HG02938 (cell line): ENCODE measurements around the gene RCBTB2.

Experiments
- ATAC-seq: cut with Tn5 transposase; IDR thresholded peaks from one replicate; pipeline ENCODE4 v1.9.1; 2021; ENCODE audit warnings: mild to moderate bottlenecking, moderate library complexity; ENCODE audit not compliant: unreplicated experiment

RCBTB2 gene

DNA sequence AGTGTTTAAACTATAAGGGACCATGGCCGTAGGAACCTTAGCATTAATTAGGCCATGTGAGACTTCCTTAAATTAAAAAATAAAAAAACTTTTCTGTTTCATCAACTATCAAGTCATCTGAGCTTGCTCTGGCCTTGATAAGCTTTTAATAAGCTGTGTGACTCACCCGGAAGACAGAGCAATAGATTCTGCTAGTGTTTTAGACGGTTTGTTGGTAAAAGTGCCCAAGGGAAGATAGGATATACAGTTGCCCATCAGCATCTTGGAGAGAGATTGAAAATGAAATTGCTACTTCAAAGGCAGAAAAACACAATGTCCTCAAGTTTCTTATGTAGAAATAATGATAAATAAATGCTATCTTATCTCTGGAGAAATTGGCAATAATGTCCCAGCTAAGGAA, 31.2 kb upstream of the RCBTB2 start:
- ATAC-seq = no peak

- ATAC-seq = no peak
These were observed 30.7 kb upstream of the RCBTB2 start for GRCh38 chr13:48563626-48564025.

DNA sequence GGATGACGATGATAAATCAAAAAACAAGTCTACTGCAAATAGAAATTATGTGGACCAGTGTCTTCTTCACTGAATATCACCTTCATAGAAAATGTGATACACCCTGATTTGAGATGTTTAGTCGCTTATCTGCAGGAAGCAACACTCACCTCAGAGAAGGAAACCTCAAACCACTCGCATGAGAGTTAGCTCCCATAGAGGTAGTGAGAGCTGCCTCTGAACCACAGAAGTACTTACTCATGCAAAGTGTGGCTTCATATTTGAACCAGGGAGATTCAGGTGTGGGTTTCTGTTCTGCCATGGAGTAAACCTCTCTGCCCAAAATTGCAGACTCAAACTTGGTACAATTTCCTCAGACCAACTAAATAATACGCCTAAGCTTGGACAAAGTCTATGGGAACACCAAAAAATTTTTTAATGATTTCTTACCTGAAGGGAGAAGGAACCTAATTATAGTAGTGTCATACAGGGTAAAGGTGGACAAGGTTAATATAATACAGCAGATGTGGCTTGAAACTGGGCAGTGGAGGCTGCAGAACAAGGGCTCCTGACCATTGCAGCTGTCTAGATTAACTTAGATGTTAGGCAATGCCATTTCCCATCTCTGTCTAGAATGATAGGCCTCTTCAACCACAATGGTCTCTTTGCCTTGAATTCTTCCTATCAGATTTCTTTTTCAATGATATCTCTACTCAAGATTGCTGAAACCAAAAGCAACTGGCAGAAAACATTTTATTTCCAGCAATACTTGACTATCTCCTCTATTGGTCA, 29.6 kb upstream of the RCBTB2 start:
- ATAC-seq = peak; percentile 99

DNA sequence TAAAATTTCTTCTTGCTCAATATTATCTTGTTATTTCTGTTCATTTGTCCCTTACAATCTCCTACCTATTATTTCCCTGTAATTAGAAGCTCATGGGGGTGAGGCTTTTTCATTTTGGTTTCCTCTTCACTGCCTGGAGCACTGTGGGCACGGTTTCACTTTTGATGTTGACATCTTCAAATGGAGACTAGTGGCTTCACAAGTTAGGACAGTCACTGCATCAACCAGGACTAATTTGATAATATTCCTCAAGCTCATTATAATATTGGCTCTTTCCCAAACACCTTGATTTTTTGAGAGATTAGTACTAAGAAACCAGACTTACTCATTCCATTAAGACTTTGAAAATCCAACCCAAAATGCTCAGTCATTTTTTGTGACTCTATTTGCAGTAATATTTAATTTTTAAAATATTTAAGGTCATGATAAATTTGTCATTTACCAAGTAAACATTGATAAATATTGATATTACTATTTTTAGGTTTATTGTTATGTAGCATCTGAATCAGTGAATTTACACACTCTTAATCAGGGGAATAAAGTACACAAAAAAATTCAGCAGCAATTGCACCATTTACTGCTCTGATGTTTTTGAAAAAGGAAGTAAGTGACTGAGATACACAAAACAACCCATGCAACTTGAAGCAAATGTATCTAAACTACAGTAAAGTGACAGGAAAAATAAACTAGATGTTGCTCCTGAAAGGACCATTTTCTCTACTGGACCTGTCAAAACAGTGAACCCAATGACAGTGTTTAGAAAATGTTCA, 28.8 kb upstream of the RCBTB2 start:
- ATAC-seq = peak; percentile 1

DNA sequence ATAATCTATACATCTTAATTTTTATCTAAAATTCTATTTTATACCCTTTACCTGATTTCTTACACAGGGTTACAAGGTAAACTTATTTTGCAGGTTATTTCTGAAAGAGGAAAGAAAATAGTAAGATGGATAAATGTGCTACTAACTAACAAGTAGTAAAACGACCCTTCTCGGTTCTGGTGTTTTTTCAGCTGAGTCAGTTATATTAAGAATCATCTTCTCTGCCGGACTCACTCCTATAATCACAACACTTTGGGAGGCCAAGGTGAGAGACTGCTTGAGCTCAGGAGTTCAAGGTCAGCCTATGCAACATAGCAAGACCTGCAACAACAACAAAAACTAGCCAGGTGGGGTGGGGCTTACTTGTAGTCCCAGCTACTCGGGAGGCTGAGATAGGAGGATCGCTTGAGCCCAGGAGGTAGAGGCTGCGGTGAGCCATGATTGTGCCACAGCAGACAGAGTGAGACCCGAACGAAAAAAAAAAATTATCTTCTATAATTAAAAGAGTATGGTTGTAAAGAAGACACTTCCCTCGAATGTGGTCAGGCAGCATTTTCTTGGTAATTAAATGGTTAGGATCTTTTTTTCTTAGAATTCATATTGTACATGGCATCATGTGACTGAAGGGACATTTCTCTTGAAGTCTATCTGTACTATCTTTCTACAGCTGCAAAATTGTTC, 27.9 kb upstream of the RCBTB2 start:
- no peak for ATAC-seq

DNA sequence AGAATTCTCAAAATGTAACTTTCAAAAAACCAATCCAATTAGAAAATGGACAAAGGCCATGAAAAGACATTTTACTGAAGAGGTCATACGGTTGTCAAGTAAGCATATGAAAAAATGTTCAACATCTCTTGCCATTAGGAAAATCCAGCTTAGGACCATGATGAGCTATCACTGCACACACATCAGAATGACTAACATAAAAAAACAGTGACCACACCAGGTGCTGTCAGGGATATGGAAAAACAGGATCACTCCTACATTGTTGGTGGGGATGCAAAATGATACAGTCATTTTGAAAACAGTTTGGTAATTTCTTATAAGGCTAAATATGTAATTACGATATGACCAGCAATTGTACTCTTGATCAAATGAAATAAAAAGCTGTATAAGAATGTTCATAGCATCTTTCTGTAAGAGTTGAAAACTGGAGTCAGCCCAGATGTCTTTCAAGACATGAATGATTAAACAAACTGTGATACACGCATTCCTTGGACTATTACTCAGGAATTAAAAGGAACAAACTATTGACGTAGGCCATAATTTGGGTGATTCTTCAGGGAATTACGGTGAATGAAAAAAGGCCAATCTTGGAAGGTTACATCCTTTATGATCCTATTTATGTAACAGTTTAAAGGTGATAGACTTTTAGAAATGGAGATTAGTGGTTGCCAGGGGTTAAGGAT, 26.9 kb upstream of the RCBTB2 start:
- ATAC-seq = no peak

DNA sequence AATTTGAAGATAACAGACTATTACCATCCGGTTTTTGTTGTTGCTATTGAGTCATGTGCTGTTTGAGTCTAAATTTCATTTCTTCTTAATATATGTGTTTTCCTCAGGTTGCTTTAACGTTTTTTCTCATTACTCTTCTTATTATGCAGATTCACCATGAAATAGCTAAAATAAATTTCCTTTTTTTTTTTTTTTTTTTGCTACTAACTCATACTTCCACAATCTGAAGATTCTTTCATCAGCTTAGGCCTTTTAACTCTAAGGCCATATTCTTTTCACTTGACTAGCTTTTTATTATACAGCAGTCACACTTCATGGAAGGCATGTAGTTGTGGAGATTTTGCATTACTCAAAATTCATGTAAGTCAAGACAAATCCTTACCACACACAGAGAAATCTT, 23.9 kb upstream of the RCBTB2 start:
- no peak for ATAC-seq

DNA sequence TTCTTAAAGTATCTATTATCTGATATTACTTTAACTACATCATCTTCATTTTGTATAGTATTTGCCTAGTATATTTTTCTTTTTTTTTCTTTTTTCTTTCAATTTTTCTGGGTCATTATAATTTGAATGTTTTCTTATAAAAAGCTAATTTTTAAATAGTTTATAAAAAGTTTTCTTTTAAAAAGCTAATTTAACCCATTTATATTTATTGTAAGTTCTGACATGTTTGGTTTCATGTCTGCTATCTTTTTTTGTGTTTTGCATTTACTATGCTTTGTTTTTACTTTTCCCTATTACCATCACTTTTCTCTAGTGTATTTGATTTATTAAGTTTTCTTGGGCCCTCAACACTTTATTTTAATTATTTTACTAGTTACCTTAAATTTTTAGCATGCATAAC, 22.6 kb upstream of the RCBTB2 start:
- ATAC-seq = no peak

DNA sequence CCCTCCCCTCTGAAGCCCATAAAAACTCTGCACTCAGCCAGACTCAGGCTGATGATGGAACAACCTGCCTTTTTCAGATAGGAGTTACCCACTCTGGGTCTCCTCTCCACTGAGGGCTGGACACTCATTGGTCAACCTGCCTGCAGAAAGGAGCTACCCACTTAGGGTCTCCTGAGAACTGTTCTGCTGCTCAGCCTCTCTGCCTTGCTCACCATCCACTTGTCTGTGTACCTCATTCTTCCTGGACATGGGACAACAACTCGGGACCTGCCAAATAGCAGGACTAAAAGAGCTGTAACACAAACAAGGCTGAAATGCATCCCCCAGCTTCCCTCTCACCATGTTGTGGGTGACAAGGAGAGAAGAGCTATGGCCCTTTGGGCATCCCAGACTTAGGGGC, 18.4 kb upstream of the RCBTB2 start:
- ATAC-seq = no peak

DNA sequence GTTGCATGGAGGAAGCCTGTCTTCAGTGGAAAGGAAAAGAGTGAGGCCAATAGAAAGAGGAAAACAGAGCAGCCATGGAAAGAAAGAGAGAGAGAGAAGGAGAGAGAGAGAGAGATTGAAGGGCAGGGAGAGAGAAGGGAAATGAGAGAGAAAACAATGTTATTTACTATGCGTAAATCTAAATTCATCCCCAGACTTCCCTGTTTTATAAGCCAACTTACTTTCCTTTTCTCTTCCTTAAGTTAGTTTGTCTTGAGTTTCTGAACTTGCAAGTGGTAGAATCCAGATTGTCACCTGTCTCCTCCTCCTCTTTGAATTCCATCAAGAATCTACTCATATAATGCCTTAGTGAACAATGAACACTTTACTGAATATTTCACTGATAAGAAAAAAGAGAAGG, 16.8 kb upstream of the RCBTB2 start:
- ATAC-seq = no peak

GRCh38 chr13:48547663-48548092, 14.8 kb upstream of the RCBTB2 start:
- no peak for ATAC-seq

GRCh38 chr13:48545608-48546007, 12.7 kb upstream of the RCBTB2 start:
- ATAC-seq = no peak

- no peak for ATAC-seq
These were observed 9.9 kb upstream of the RCBTB2 start for GRCh38 chr13:48542581-48543341.

DNA sequence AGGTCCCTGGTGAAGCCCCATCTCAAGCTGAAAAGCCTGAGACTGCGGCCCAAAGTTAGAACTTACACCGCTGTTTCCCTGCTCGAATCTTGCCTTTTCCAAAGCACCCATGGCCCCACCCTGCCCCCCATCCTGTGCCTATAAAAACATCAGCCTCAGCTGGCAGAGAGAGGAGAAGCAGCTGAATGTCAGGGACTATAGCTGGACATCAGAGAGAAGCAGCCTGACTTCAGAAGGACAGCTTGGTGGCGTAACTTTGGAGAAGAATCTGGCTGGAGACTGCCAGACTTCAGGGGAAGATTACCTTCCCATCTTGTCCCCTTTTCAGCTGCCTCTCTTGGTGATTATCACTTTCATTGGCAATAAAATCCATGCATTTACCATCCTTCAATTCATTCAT, 9.3 kb upstream of the RCBTB2 start:
- ATAC-seq = no peak

GRCh38 chr13:48539550-48539949, 6.7 kb upstream of the RCBTB2 start:
- ATAC-seq = no peak

DNA sequence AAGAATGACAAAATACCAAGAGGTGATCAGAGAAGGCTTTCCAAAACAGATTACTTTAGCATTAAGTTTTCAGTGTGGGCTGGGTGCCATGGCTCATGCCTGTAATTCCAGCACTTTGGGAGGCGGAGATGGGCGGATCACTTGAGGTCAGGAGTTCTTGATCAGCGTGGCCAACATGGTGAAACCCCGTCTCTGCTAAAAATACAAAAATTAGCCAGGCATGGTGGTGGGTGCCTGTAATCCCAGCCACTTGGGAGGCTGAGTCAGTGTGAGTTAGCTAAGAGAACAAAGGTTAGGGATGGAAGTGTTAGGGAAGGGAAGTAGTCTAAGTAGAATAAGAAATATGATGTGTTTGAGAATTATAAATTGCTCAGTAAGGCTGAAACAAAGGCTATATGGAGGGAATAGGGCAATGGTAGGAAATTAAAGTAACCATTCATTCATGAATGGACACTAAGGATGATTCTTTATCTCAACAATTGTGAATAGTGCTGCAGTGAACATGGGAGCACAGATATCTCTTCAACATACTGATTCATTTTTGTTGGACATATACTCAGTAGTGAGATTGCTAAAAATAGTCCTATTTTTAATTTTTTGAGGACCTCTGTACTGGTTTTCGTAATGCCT, 3.9 kb upstream of the RCBTB2 start:
- ATAC-seq = no peak

DNA sequence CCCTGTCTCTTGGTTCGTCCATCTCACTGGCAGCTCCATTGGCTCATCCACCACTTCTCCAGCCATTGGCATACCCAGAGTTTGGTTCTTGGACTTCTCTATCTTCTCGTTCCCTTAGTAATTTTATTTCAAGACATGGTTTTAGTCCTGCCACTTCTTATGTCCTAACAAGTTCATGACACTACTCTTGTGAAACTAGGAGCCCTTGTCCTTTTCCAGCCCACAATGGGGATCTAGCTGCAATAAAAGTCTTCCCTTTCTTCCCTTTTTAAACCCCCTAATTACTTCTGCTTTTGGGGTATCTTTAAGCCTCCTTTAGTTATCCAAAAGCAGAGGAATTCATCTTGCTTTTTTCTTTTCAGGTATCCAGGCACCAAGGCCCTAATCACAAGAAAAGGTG, 2.9 kb upstream of the RCBTB2 start:
- no peak for ATAC-seq

- no peak for ATAC-seq
These were observed 2.1 kb upstream of the RCBTB2 start for GRCh38 chr13:48534911-48535501.

DNA sequence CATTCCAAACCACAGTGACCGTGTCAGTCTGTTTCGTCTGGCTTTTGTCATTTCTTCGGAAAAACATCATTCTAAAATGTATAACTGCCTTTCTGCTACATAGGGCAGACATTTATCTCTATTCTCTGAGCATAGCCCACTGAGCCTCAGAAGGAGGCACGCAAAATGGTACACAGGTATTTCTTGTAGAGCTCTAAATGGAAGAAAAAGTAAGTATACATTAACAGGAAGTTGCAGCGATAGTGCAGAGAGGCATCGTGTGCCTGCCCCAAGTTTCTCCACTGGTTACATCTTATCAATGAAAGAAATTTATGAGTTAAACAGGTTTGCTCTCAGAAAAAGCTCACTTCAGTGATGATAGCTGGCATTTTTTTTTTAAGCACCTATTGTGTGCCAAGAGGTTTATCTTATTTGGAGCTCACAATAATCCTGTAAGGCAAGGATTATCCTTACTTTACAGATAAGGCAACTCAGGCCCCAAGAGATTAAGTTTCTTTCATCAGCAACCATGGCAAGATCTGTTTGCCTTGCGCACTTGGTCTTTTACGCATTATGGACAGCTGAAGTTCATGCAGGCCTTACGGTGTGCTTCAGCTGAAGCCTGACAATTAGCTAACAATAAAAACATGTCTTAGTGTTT, 1.2 kb upstream of the RCBTB2 start:
- ATAC-seq = no peak

- peak; percentile 18 for ATAC-seq
These were observed 699 bp downstream of the RCBTB2 start for GRCh38 chr13:48532256-48532505.
